Measurements from ENCODE around the gene ADAM15. TPM values are rescaled to one million over a fixed set of nuclear protein-coding genes. Genes with fewer than 3 reads are reported as not detected.

The ADAM15 gene
- total and polyA plus RNA-seq, 4 donors = 10.8 to 26.8 (median 17.5) TPM

GRCh38 chr1:155062702-155063411, 11.7 kb downstream of the ADAM15 start:
- Histone ChIP-seq H3K9ac (ENCODE audit: low read depth in 1 of 2, low read length in 2 of 2) (peak overlapping the region in 1 of 2 donors; percentile 58), H3K36me3 (ENCODE audit: control insufficient read depth in 4 of 4, insufficient read depth in 3 of 4, low read depth in 1 of 4, low read length in 3 of 4) (peaks cover 0 to 7% (median 6%) of the 10 kb centered on the region in 4 donors), H3K9me3 (ENCODE audit: control insufficient read depth in 4 of 4, low read length in 3 of 4) (no peaks in the 10 kb centered on the region), H3K27ac (ENCODE audit: low read depth in 1 of 2, low read length in 2 of 2) (no peak overlapping the region), H3K27me3 (ENCODE audit: control insufficient read depth in 4 of 4, insufficient read depth in 4 of 4, low read length in 3 of 4) (no peaks in the 10 kb centered on the region), H3K4me1 (ENCODE audit: control insufficient read depth in 4 of 4, insufficient read depth in 4 of 4, low read length in 3 of 4) (peaks cover 7 to 36% (median 30%) of the 10 kb centered on the region in 4 donors), H3K4me3 (ENCODE audit: low read depth in 1 of 3, low read length in 3 of 3) (peak overlapping the region in 2 of 3 donors; percentile 33 to 86)
- WGBS = 10% methylated on average over 46 of the region's 46 CpGs
- TF ChIP-seq CTCF (IDR thresholded peaks at IDR 0.05; ENCODE audit: low read depth, low read length, missing input control) = peak; percentile 53
- no peak for TF ChIP-seq FOXA1 (IDR thresholded peaks at IDR 0.05)
- peak; percentile 60 to 75 for TF ChIP-seq RAD21 (IDR thresholded peaks at IDR 0.05)
- TF ChIP-seq JUND (IDR thresholded peaks at IDR 0.05) = no peak
- TF ChIP-seq SP1 (IDR thresholded peaks at IDR 0.05) = no peak
- TF ChIP-seq ZBTB33 (IDR thresholded peaks at IDR 0.05) = no peak
- peak; percentile 77 for DNase-seq (ENCODE audit: low spot score)

- H3K4me3 ChIP-seq (ENCODE audit: low read depth in 1 of 3, low read length in 3 of 3) = peak within 1 kb of the TSS; percentile 70 to 86 (median 71)
- peak within 1 kb of the TSS; percentile 71 to 76 for H3K27ac ChIP-seq (ENCODE audit: low read depth in 1 of 2, low read length in 2 of 2)
- H3K36me3 ChIP-seq (ENCODE audit: control insufficient read depth in 4 of 4, insufficient read depth in 3 of 4, low read depth in 1 of 4, low read length in 3 of 4) = peaks cover 0 to under 1% (median 0%) of the 10 kb centered on the region in 4 donors
- no peaks in the 10 kb centered on the region for H3K9me3 ChIP-seq (ENCODE audit: control insufficient read depth in 4 of 4, low read length in 3 of 4)
- peak within 1 kb of the TSS in 1 of 2 donors; percentile 58 for H3K9ac ChIP-seq (ENCODE audit: low read depth in 1 of 2, low read length in 2 of 2)
- H3K27me3 ChIP-seq (ENCODE audit: control insufficient read depth in 4 of 4, insufficient read depth in 4 of 4, low read length in 3 of 4) = no peaks in the 10 kb centered on the region
- peaks cover 7 to 36% (median 30%) of the 10 kb centered on the region in 4 donors for H3K4me1 ChIP-seq (ENCODE audit: control insufficient read depth in 4 of 4, insufficient read depth in 4 of 4, low read length in 3 of 4)
- peak in 1 of 2 donors; percentile 35 for TF ChIP-seq RAD21 (IDR thresholded peaks at IDR 0.05)
- peak; percentile 50 for TF ChIP-seq SP1 (IDR thresholded peaks at IDR 0.05)
- peak in 1 of 2 donors; percentile 59 for TF ChIP-seq RXRA (IDR thresholded peaks at IDR 0.05)
- no peak for TF ChIP-seq TAF1 (conservative IDR thresholded peaks at IDR 0.05)
- TF ChIP-seq ATF3 (IDR thresholded peaks at IDR 0.05) = no peak
- TF ChIP-seq FOXA1 (IDR thresholded peaks at IDR 0.05) = no peak
- peak; percentile 73 for DNase-seq (ENCODE audit: low spot score)
- WGBS = under 1% methylated on average over 57 of the region's 57 CpGs
Observed at GRCh38 chr1:155063550-155064110, 12.5 kb downstream of the ADAM15 start, which contains the start of gene EFNA4. Gene EFNA4 (plus strand): TSS chr1:155063740. CDS start chr1:155063824, 84 bp downstream.

GRCh38 chr1:155064111-155064831, 13.2 kb downstream of the ADAM15 start:
- H3K9me3 ChIP-seq (ENCODE audit: control insufficient read depth in 4 of 4, low read length in 3 of 4) = no peaks in the 10 kb centered on the region
- TF ChIP-seq HNF4G (IDR thresholded peaks at IDR 0.05) (no peak), JUND (IDR thresholded peaks at IDR 0.05) (no peak), REST (IDR thresholded peaks at IDR 0.05) (no peak), FOXA1 (IDR thresholded peaks at IDR 0.05) (no peak), FOXA2 (IDR thresholded peaks at IDR 0.05) (no peak), ZBTB33 (IDR thresholded peaks at IDR 0.05) (no peak), TAF1 (conservative IDR thresholded peaks at IDR 0.05) (no peak), NR2F2 (IDR thresholded peaks at IDR 0.05) (no peak), YY1 (IDR thresholded peaks at IDR 0.05) (no peak)
- H3K9ac ChIP-seq (ENCODE audit: low read depth in 1 of 2, low read length in 2 of 2) = no peak overlapping the region
- H3K36me3 ChIP-seq (ENCODE audit: control insufficient read depth in 4 of 4, insufficient read depth in 3 of 4, low read depth in 1 of 4, low read length in 3 of 4) = no peaks in the 10 kb centered on the region
- H3K27me3 ChIP-seq (ENCODE audit: control insufficient read depth in 4 of 4, insufficient read depth in 4 of 4, low read length in 3 of 4) = no peaks in the 10 kb centered on the region
- H3K4me3 ChIP-seq (ENCODE audit: low read depth in 1 of 3, low read length in 3 of 3) = peak overlapping the region in 2 of 3 donors; percentile 71 to 86
- WGBS = 10% methylated on average over 14 of the region's 14 CpGs
- H3K27ac ChIP-seq (ENCODE audit: low read depth in 1 of 2, low read length in 2 of 2) = peak overlapping the region in 1 of 2 donors; percentile 76
- DNase-seq (ENCODE audit: low spot score) = no peak
- peaks cover 7 to 36% (median 30%) of the 10 kb centered on the region in 4 donors for H3K4me1 ChIP-seq (ENCODE audit: control insufficient read depth in 4 of 4, insufficient read depth in 4 of 4, low read length in 3 of 4)
